Suprapubic skin (tissue), 4 donors: ENCODE results near the gene KBTBD13.

Source experiments
- POLR2A ChIP-seq, 2 donors: fragments of 450-650 bp; IDR thresholded peaks; one replicate each; pipeline ENCODE4 v1.6.1; 2017; ENCODE audit warnings: antibody characterized with exemption in 2 of 2, mild to moderate bottlenecking in 2 of 2, moderate library complexity in 2 of 2
- POLR2AphosphoS5 ChIP-seq, 3 donors: sonication (generic); formaldehyde crosslinking; IDR thresholded peaks; one replicate each; pipeline ENCODE4 v1.6.1; 2017; ENCODE audit warnings: antibody characterized with exemption in 3 of 3

DNA sequence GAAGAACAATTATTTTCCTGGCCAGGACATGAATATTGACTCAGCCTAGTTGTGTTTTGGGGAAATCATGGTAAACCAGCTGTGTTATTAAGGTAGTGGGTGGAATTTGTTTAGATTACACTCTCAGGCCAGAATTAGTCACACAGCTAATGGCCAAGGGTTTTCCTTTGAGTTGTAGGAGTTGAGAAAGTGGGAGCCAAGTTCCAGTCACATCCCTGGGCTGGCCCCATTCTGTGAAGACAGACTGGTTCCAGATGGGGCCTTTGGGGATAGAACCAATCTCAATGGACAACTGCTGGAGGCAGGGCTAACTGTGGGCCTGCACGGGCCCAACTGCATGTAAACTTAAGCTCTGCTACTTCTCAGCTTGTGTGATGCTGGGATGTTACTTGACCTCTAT, 7.4 kb upstream of the KBTBD13 start:
- TF ChIP-seq POLR2A (IDR thresholded peaks at IDR 0.05) (no peak), POLR2AphosphoS5 (IDR thresholded peaks at IDR 0.05) (no peak)
